HG03025 (cell line): ENCODE measurements around the gene NAV2.
"Not testable (repeated sequence)": the region's sequence is repeated elsewhere in the genome, so short reads cannot be mapped to it uniquely, and the experiment has no call there.

ENCODE experiments used
- ATAC-seq: cut with Tn5 transposase; IDR thresholded peaks from one replicate; pipeline ENCODE4 v1.9.1; 2021; ENCODE audit warnings: mild to moderate bottlenecking, moderate library complexity; ENCODE audit not compliant: unreplicated experiment, low FRiP score

NAV2 gene

GRCh38 chr11:19959210-19959609 lies 246.6 kb downstream of the NAV2 start:
- no peak for ATAC-seq

- ATAC-seq, result no peak
These were observed 247.0 kb downstream of the NAV2 start for GRCh38 chr11:19959648-19960059.

DNA sequence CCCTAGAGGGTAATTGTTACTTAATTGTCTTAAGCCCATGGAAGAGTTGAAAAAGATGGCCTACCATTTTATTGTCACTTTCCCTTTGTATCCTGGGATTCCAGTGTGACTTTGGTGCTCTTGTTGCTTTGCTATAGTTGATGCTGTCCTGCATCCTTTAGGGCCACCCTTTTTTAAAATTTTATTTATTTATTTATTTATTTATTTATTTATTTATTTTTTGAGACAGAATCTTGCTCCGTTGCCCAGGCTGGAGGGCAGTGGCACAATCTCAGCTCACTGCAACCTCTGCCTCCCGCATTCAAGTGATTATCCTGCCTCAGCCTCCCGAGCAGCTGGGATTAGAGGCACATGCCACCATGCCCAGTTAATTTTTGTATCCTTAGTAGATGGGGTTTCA lies 247.8 kb downstream of the NAV2 start:
- ATAC-seq, result not testable (repeated sequence)

- ATAC-seq, result no peak
These were observed 248.6 kb downstream of the NAV2 start for GRCh38 chr11:19961225-19961624.

- no peak for ATAC-seq
These were observed 249.6 kb downstream of the NAV2 start for GRCh38 chr11:19962053-19962800.

- ATAC-seq, result no peak
These were observed 250.2 kb downstream of the NAV2 start for GRCh38 chr11:19962801-19963175.

GRCh38 chr11:19963697-19964387 lies 251.2 kb downstream of the NAV2 start:
- ATAC-seq, result no peak

- ATAC-seq, result no peak
These were observed 253.8 kb downstream of the NAV2 start for GRCh38 chr11:19966441-19966840.

GRCh38 chr11:19966927-19967326 lies 254.3 kb downstream of the NAV2 start:
- no peak for ATAC-seq

DNA sequence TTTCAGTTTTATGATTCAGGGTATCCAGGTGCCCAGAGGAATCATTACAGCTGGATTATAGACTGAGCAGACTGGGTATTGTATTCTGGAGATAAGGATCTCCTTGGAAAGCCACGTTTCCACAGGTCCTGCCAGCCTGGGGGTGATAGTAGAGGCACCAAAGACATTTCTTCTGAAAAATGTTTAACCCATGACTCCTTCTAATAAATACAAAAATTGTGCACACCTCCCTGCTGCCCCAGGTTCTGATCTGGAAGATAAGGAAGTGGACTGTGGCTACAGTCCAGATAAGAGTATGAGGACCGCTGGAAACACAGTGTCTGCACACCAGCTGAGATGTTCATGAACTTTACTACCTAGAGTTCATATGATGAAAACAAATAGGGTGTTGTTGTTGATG lies 255.2 kb downstream of the NAV2 start:
- no peak for ATAC-seq

DNA sequence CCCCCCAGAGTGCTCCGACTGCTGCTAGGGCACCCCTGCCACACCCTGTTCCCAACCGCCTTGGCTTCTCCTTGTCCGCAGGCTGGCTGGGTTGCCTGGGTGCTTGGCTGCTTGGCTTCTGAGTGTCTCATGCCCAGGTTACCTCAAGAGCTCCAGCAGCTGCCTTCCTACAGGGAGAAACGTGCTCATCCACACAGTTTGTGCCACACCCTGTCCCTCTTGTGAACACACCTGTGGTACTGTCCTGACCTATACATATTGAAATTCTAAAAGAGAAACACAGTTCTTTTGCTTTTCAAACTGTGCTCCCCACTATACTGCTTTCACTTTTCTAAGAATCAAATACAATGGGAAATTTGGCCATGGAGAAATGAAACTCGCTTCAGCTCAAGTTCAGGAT lies 256.2 kb downstream of the NAV2 start:
- ATAC-seq, result no peak

DNA sequence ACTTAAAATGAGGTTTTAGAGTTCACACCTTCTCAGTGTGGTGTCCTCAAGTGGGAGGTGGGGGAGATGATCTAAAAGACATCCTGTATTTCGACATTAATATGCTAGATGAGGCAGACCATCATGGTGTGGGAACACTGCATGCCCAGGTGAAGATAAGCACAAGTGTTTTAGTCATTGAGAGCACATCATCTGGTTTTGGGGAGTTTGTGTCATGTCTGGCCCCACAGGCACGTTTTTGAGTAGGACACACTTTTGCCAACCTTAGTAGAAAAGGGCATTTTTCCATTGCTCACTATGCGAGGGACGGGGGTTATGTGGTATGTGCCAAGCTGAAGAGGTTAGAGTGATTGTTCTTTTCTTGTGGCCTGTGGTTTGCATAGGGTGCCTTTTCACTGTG lies 258.3 kb downstream of the NAV2 start:
- no peak for ATAC-seq

- ATAC-seq, result no peak
These were observed 259.5 kb downstream of the NAV2 start for GRCh38 chr11:19972091-19972490.

DNA sequence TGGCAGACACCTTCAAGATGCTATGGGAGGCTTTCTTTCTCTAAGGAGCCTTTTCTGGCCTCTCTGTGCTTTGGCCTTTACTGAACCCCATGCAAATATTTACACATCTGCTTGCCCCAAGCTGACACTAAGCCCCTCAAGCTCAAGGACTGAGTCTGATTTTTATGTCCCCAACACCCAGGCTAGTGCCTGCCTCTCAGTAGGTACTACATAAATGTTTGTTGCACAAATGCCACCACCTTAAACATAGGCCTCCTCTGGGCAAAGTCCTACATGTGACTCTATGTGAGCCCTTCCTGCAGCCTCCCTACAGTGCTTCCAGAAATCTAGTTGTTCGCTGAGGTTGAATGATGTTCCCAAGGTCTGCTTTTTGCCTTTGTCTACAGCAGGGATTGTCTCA lies 260.0 kb downstream of the NAV2 start:
- no peak for ATAC-seq

GRCh38 chr11:19973136-19973635 lies 260.5 kb downstream of the NAV2 start:
- ATAC-seq, result no peak

GRCh38 chr11:19974886-19975285 lies 262.2 kb downstream of the NAV2 start:
- no peak for ATAC-seq

DNA sequence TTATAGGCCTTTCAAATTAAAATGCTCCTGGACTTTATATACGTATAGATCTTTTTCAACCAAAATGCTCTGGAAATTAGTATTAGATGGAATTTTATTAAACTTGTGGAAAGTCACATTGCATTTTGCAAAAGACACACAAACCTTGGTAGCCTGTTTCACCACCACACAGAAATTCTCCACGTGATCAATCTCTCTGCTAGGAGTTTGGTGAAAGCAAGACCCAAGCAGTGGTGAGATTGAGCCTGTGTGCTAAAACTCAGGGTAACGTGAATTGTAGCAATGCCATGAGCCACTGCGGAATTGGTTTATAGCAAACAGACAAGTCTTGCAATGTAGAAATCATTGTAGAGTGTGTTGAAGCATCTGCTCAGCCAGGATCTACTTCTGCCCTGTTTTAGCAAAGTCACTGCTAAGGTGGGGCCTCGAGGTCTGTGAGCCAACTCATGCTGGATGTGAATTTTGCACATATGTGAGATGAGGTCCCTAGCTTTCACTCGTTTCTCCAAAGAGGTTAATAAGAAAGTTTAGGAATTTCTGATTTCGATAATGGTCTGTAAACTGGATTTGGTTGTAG lies 262.9 kb downstream of the NAV2 start:
- ATAC-seq, result no peak

GRCh38 chr11:19976281-19976941 lies 263.8 kb downstream of the NAV2 start:
- ATAC-seq, result no peak

- no peak for ATAC-seq
These were observed 265.3 kb downstream of the NAV2 start for GRCh38 chr11:19977941-19978340.

DNA sequence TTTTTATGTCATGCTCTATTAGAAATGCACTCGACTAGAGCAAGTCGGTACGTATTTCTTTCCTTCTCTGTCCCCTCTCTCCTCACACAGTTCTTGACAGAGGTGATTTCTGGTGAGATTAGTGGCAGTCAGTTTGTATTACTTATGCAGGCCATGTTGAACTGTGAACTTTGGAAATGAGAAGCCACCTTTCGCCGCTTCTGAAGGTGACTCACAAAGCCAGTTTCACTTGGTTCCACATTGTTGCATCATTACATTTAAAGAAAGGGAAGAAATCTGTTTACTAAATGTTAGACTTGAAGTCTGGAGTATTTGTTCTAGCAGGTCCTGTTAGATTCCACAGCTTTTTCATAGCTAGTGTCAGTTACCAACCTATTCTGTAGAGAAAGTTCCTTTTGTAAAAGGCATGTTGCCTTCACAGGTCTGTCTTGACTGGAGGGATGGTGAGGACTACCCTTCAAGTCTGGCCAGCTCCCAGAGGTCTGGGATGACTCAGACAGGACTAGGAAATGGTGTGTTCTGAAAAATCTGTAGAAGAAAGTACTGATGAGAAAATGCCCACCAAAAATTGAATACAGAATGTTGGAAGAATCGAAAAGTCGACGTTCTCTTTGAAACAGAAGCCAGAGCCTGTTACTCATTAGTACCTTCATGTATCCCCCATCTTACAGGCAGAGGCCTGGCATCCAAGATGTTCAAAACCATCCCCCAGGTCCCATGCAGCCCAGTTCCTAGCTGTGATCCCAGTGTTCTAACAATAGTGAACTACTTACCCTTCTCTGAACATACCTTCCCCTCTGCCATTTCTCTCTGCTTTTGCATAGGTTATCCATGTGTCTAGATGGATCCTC lies 266.3 kb downstream of the NAV2 start:
- ATAC-seq, result no peak
